Stimulated activated naive CD4-positive, alpha-beta T cell (primary cell): ENCODE data around the gene BYSL.

ENCODE experiments used
- DNase-seq, 6 experiments: peaks; one replicate each; lab custom pipeline; 2025; lab: John Stamatoyannopoulos, UW

The BYSL gene

GRCh38 chr6:41976794-41977484 lies 55.6 kb downstream of the BYSL start:
- no peak for DNase-seq
